Measurements from ENCODE around the gene ELOVL5.
"Not testable (repeated sequence)": the region's sequence is repeated elsewhere in the genome, so short reads cannot be mapped to it uniquely, and the experiment has no call there.

ELOVL5 gene

DNA sequence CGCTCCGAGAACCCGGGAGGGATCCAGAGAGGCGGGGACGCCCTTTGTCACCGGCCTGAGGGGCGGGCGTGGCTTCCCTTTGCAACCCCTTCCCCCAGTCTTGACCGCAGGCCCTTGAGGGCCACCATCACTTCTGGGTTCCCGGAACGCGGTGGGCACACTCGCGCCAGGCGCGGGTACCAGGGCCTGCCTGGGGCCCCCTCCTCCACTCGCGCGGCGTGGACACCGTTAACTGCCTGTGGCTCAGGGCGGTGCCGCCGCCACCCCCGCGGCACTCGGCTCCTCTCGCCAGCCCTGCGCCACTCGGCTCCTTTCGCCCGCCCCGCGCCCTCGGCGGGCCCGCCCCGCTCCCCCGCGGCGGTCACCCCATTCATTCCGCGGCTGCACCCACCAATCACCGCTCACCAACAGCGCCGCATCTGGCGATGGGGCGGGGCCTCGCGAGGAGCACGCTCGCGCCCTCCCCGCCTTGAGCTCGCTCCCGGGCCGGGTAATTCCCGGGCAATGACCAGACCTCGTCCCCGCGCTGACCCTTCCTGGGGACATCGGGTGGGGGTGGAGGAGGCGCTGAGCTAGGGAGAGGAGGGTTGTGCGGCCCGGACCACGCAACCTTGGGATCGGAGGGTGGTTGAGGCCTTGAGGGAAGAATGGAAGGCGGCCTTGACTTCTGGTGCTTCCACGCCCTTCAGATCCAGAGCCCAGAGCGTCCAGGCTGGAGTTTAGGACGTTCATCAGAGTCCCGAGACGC, 10.5 kb upstream of the ELOVL5 start:
- DNase-seq, result peak; percentile 98 to 99 (median 99)

DNA sequence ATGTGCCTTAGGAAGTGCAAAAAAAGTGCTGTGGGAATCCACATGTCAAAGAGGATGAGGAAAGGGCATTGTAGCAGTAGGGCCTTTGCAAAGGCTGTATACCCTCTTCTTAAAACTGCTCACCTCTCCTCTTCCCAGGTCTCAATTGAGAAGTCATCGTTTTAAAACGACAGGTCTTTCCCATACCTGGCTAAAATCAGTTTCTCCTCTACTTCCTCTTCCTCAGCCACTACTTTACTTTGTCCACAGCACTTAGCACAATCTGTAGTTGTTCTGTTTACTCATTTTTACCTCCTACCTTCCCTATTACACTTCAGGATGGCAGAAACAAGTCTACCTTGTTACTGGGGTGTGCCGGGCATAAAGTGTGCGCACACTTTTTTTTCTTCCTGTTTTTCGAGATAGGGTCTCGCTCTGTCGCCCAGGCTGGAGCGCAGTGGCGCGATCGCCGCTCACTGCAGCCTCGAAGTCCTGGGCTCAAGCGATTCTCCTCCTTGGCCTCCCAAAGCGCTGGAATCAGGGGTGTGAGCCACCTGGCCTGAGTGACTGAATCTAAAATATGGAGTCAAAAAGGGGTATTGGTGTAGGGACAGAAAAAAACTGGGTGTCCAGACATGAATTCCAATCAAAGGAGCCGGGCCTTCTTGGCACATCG, 9.8 kb upstream of the ELOVL5 start:
- DNase-seq, result peak in 1 of 3 donors; percentile 20

GRCh38 chr6:53357576-53358360, 9.0 kb upstream of the ELOVL5 start:
- no peak for DNase-seq

DNA sequence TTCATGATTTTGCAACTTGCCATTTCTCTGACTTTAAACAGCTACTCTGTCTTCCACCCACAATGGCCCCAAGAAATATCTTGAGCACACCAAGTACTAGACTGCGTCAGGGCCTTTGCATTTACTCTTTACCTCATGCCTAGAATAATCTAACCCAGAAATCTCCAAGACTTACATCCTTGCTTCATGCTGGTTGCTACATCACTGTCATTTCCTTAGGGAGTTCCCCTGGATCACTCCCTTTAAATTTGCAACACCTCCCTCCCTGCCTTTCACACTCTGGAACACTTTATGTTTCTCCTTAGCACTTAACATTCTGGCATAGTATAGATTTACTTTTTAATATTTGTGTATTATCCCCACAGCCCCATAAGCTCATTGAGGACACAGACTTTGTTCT, 4.9 kb upstream of the ELOVL5 start:
- peak; percentile 47 to 62 (median 51) for DNase-seq

GRCh38 chr6:53352360-53352759, 3.6 kb upstream of the ELOVL5 start:
- DNase-seq, result no peak

- no peak for DNase-seq
These were observed 501 bp upstream of the ELOVL5 start for GRCh38 chr6:53349209-53349693.

DNA sequence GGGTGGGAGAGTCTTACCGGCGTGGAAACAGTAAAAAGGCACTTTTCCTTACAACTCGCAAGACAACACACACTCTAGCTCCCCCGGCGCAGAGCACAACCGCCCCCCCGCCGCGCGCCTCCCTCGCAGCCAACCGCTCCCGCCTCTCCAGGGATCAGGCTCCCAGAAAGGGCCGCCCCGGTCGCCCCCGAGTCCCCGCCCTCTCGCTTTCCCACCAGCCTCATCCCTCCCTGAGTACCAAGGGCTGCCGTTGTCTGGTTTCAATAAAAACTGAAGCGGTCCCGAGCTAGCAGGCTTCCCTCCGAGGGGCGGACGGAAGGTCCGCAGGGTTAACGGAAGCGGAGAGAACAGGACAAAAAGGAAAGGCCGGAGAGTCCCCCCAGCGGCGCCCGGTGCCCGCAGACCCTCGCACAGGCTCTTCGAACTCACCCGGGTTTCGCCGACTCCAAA, 804 bp downstream of the ELOVL5 start:
- DNase-seq, result peak; percentile 66 to 82 (median 67)

- peak in 1 of 3 donors; percentile 42 for DNase-seq
These were observed 1.4 kb downstream of the ELOVL5 start for GRCh38 chr6:53347250-53347920.

GRCh38 chr6:53346049-53346448, 2.7 kb downstream of the ELOVL5 start:
- not testable (repeated sequence) for DNase-seq

GRCh38 chr6:53344969-53345368, 3.8 kb downstream of the ELOVL5 start:
- no peak for DNase-seq

GRCh38 chr6:53343092-53343491, 5.7 kb downstream of the ELOVL5 start:
- no peak for DNase-seq

GRCh38 chr6:53342217-53342616, 6.5 kb downstream of the ELOVL5 start:
- no peak for DNase-seq

GRCh38 chr6:53340536-53340935, 8.2 kb downstream of the ELOVL5 start:
- no peak for DNase-seq

DNA sequence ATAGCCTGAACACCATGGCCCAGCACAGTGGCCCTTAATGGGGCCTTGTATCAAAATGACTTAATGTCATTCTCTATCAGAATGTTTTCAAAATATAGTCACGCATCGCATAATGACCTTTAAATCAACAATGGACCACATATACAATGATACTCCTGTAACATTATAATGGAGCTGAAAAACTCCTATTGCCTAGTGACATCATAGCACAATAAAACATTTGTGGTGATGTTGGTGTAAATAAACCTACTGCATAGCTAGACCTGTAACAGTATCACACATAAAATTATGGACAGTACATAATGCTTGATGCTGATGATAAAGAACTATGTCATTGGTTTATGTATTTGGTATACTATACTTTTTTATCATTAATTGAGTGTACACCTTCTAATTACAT, 9.3 kb downstream of the ELOVL5 start:
- DNase-seq, result no peak

GRCh38 chr6:53338304-53338703, 10.4 kb downstream of the ELOVL5 start:
- DNase-seq, result no peak

- DNase-seq, result no peak
These were observed 12.7 kb downstream of the ELOVL5 start for GRCh38 chr6:53336070-53336469.

GRCh38 chr6:53335224-53335994, 13.3 kb downstream of the ELOVL5 start:
- peak; percentile 80 to 91 (median 80) for DNase-seq

- DNase-seq, result no peak
These were observed 15.0 kb downstream of the ELOVL5 start for GRCh38 chr6:53333439-53334408.

DNA sequence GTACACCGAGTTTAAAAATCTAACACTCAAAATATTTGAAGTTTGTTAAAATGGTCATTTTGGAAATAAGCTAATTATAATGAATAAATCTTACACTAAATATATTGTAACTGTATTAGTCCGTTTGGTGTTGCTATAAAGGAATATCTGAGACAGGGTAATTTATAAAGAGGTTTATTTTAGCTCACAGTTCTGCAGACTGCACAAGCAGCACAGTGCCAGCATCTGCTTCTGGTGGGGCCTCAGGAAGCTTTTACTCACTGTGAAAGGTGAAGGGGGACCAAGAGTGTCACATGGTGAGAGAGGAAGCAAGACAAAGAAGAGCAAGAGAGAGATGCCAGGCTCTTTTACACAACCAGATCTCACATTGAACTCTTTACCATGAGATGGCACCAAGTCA, 17.1 kb downstream of the ELOVL5 start:
- DNase-seq, result no peak

GRCh38 chr6:53330137-53330536, 18.6 kb downstream of the ELOVL5 start:
- no peak for DNase-seq

- no peak for DNase-seq
These were observed 20.4 kb downstream of the ELOVL5 start for GRCh38 chr6:53328375-53328774.

All from suppressor macrophage treated with lipopolysaccharide for 1 hour (primary cell).